Omental fat pad (tissue), 4 donors: ENCODE measurements around the gene DDAH2. TPM values are rescaled to one million over a fixed set of nuclear protein-coding genes. Genes with fewer than 3 reads are reported as not detected.

ENCODE experiments used
- ATAC-seq: fragments of 150-250 bp; one replicate; pipeline ENCODE4 v1.9.1; 2016; ENCODE audit warnings: mild to moderate bottlenecking, moderate library complexity; ENCODE audit not compliant: low FRiP score
- DNase-seq: peaks from one replicate; pipeline ENCODE4 v3.0.0-alpha.2; 2019; ENCODE audit warnings: low spot score
- CTCF ChIP-seq, 3 donors: fragments of 450-650 bp; IDR thresholded peaks; one replicate each; pipeline ENCODE4 v1.5.1; 2016 to 2017; ENCODE audit warnings: antibody characterized with exemption in 3 of 3, mild to moderate bottlenecking in 3 of 3, moderate library complexity in 2 of 3
- total RNA-seq, 4 donors: library from RNA; depleted of rRNA; stranded (reverse); fragments of >200 nt; gene quantifications; one replicate each; pipeline ENCODE4 v1.1.0, GENCODE V29; 2016

The DDAH2 gene
- total RNA-seq, 4 donors from 2014 or later: 103 to 148 (median 115) TPM

DNA sequence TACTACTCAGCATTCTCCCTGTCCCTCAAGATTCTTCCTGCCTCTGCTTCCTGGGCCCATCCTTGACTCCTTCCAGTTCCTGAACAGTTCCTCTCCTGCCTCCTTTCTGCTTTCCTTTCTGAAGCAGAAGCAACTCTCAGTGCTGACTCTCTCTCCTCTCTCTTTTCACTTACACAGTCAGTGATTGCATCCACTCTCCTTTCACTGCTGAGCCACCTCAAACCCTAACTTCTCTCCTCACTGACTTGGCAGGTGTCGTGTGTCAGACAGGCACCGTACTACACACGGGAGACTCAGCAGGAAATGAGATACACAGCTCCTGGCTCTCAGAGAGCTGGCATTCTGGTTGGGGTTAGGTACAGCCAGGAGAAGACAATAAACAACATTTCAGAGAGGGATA lies 31.5 kb downstream of the DDAH2 start:
- TF ChIP-seq CTCF (IDR thresholded peaks at IDR 0.05): no peak
- DNase-seq (no peak), ATAC-seq (no peak)

DNA sequence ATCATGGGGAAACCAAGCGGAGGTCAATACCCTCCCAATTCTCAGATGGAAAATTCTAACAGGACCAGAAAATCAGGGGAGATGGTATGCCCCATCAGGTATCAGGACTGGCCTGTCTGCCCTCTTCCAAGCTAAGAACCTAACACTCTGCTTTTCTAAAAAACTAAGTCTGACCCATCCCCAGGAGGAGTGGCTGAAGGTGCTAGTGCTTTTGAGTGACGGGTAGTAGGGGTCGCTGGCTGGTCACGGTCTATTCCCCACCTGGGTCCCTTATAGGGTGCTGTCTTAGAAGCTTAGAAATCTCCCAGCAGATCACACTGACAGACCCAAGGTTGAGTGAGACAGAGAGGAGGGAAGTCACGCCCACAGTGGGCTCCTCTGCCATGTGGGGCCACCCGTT lies 35.6 kb downstream of the DDAH2 start:
- no peak for TF ChIP-seq CTCF (IDR thresholded peaks at IDR 0.05)
- DNase-seq (no peak), ATAC-seq (no peak)

GRCh38 chr6:31692886-31693285 lies 36.2 kb downstream of the DDAH2 start:
- no peak for ATAC-seq
- no peak for TF ChIP-seq CTCF (IDR thresholded peaks at IDR 0.05)
- no peak for DNase-seq

DNA sequence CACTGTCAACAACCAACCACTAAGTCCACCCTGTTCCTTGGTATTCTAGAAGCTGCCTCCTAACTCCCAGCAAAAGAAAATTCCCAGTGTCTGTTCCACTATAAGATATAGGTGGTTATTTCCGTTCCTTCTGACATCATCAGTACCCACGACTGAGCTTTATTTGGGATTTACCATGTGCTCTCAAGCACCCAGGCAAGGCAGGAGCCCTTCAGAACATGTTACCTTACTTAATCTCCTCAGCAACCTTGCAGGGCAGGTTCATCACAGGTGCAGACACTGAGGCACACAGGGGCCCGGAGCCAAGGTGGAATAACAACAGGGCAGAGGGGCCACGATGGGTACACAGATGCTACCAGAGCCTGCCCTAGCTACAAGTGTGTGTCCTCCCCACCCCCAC lies 36.7 kb downstream of the DDAH2 start:
- ATAC-seq: no peak
- no peak for DNase-seq

GRCh38 chr6:31691564-31692108 lies 37.5 kb downstream of the DDAH2 start:
- no peak for DNase-seq
- no peak for TF ChIP-seq CTCF (IDR thresholded peaks at IDR 0.05)
- ATAC-seq: no peak

More for the DNA sequence above, 36.7 kb downstream of the DDAH2 start:
- no peak for TF ChIP-seq CTCF (IDR thresholded peaks at IDR 0.05)

DNA sequence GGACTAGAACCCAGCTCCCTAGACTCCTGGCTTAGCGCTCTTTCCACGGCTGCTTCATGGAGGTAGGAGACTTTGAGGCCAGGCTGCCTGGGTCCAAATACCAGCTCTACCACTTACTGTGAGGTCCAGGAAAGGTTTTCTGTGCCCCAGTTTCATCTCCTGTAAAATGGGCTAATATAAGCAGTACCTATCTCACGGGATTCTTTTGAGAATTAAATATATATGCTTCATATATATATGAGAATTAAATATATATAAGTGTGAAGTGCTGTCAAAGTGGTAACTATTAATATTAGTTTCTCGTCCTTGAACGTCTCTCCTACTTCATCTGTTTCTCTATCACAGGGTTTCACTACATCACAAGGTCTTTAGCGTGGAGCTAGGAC lies 38.0 kb downstream of the DDAH2 start:
- no peak for ATAC-seq
- DNase-seq: no peak
- TF ChIP-seq CTCF (IDR thresholded peaks at IDR 0.05): no peak

DNA sequence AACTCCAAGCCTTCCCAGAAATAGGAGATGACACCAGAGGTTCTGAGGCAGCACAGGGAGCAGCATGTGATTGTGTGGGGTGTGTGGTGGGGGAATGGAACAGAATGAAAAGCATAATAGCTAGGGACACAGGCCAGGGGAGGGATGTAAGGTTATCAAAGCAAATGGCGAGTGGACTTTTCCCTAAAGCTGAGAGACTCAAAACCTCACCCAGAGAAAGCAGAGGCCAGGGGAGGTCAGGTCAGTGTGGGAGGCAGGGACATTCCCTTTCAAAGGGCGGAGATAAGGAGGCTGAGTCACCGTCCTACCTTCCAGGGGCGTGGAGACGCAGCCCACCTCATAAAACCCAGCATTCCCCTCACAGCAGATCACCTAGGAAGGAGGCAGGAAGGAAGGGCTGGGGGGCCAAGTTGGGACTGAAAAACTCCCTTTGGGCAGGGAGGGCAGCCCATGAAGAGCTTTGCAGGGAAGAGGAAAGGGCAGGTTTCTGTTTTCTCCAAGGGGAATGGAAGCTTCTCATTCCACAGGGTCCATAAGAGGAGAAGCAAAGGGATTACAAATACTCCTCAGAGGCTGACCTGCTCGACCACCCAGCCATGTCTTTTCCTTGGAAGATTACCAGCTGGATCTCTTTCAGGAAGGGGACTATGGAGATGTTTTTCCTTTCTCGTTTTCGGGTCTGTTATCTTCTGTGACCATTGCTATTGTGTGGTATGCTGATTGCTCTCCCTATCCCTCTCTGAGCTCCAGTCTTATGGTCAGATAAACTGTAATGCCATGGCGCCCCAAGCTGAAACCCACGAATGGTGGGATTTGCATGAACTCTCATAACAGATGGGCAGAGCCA lies 38.6 kb downstream of the DDAH2 start:
- DNase-seq: no peak
- peak; percentile 91 for ATAC-seq
- TF ChIP-seq CTCF (IDR thresholded peaks at IDR 0.05): no peak
